Neural crest cell (in vitro differentiated cells): ENCODE measurements around the gene IQCE. TPM values are rescaled to one million over a fixed set of nuclear protein-coding genes. Genes with fewer than 3 reads are reported as not detected.
A peak's percentile ranks its signal among the peaks of the same experiment; 100 is the strongest.

Experiments used
- DNase-seq: peaks from one replicate; pipeline ENCODE4 v3.0.0; 2021; ENCODE audit warnings: low read depth, mixed read lengths, low spot score
- H3K27ac Mint-ChIP-seq: one replicate; pipeline ENCODE4 v1.8.0; 2021; ENCODE audit warnings: mild to moderate bottlenecking, mixed read lengths; ENCODE audit not compliant: unreplicated experiment
- H3K27me3 Mint-ChIP-seq: 2 replicates; pipeline ENCODE4 v1.8.0; 2021; ENCODE audit warnings: low read depth, mild to moderate bottlenecking, mixed read lengths
- H3K36me3 Mint-ChIP-seq: 2 replicates; pipeline ENCODE4 v1.8.0; 2021; ENCODE audit warnings: low read depth, mild to moderate bottlenecking, mixed read lengths
- H3K4me1 Mint-ChIP-seq: 2 replicates; pipeline ENCODE4 v1.8.0; 2021; ENCODE audit warnings: mixed read lengths
- H3K4me3 Mint-ChIP-seq: one replicate; pipeline ENCODE4 v1.8.0; 2021; ENCODE audit warnings: mild to moderate bottlenecking, mixed read lengths
- H3K9me3 Mint-ChIP-seq: 2 replicates; pipeline ENCODE4 v1.8.0; 2021; ENCODE audit warnings: mixed read lengths
- total RNA-seq: library from RNA; stranded (reverse); gene quantifications from 2 replicates; pipeline ENCODE4 v1.2.1, GENCODE V29; 2021
- TF ChIP-seq, protein P1 (sequence below): fragments of 200-600 bp; sonication (generic); conservative IDR thresholded peaks from 2 replicates; pipeline ENCODE4 v1.5.0; 2021; ENCODE audit warnings: antibody characterized with exemption, mild to moderate bottlenecking

Gene IQCE
- total RNA-seq, 1 donor from 2014 or later, result 22.4 TPM

DNA sequence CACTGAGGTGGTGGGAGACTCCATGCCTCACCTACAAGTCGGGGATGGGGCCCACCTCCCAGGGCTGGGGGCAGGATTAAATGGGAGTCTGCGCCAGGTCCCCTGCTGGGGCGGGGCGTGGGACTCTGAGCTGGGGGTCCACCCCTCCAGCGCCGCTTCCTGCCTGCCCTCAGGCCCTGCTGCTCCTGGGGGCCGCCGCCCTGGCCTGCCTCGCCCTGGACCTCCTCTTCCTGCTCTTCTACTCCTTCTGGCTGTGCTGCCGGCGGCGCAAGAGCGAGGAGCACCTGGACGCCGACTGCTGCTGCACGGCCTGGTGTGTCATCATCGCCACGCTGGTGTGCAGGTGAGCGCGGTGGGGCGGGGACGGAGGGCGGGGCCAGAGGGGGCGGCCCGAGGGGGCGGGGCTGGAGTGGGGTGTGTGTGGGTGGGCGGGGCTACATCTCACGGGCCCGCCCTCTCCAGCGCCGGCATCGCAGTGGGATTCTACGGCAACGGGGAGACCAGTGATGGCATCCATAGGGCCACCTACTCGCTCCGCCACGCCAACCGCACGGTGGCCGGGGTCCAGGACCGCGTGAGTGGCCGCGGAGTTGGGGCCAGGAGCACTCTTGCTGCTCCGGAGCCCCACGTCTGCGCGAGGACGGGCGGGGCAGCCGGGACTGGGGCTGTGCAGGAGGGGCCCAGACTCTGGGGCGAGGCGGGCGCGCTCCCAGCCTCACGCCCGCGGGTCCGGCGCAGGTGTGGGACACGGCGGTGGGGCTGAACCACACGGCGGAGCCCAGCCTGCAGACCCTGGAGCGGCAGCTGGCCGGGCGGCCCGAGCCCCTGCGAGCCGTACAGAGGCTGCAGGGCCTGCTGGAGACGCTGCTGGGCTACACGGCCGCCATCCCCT lies 88.1 kb downstream of the IQCE start:
- H3K4me1 Mint-ChIP-seq, result peaks cover 30% of the 10 kb centered on the region
- no peak overlapping the region for H3K4me3 Mint-ChIP-seq
- no peaks in the 10 kb centered on the region for H3K36me3 Mint-ChIP-seq
- H3K27me3 Mint-ChIP-seq, result no peaks in the 10 kb centered on the region
- no peaks in the 10 kb centered on the region for H3K9me3 Mint-ChIP-seq
- TF ChIP-seq, protein P1, sequence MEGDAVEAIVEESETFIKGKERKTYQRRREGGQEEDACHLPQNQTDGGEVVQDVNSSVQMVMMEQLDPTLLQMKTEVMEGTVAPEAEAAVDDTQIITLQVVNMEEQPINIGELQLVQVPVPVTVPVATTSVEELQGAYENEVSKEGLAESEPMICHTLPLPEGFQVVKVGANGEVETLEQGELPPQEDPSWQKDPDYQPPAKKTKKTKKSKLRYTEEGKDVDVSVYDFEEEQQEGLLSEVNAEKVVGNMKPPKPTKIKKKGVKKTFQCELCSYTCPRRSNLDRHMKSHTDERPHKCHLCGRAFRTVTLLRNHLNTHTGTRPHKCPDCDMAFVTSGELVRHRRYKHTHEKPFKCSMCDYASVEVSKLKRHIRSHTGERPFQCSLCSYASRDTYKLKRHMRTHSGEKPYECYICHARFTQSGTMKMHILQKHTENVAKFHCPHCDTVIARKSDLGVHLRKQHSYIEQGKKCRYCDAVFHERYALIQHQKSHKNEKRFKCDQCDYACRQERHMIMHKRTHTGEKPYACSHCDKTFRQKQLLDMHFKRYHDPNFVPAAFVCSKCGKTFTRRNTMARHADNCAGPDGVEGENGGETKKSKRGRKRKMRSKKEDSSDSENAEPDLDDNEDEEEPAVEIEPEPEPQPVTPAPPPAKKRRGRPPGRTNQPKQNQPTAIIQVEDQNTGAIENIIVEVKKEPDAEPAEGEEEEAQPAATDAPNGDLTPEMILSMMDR, result no peak
- no peak overlapping the region for H3K27ac Mint-ChIP-seq
- DNase-seq, result no peak

DNA sequence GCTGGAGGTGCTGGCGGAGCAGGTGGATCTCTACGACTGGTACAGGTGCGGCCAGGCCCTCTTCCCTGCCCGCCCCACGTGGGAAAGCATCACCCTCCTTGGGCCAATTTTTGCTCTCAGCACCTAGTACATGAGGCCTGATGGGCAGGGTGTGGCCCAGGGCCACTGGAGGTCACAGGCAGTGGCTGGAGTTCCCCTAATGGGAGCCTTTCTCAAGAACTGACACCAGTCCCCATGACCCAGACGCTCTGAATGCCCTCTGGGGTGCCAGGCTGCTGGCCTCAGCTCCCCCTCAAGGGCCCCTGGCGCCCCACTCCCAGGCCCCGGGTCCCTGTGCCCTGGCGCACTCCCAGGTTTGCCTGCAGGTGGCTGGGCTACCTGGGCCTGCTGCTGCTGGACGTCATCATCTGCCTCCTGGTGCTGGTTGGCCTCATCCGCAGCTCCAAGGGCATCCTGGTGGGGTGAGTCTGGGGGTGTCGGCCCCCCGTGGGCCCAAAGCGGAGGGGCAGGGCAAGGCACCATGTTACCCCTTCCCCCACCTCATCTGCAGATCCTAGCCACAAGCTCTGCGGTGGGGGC lies 88.9 kb downstream of the IQCE start:
- TF ChIP-seq, protein P1, result no peak
- no peak overlapping the region for H3K27ac Mint-ChIP-seq
- no peak for DNase-seq
- no peaks in the 10 kb centered on the region for H3K9me3 Mint-ChIP-seq
- no peak overlapping the region for H3K4me3 Mint-ChIP-seq
- H3K36me3 Mint-ChIP-seq, result no peaks in the 10 kb centered on the region
- H3K4me1 Mint-ChIP-seq, result peaks cover 35% of the 10 kb centered on the region
- no peaks in the 10 kb centered on the region for H3K27me3 Mint-ChIP-seq

DNA sequence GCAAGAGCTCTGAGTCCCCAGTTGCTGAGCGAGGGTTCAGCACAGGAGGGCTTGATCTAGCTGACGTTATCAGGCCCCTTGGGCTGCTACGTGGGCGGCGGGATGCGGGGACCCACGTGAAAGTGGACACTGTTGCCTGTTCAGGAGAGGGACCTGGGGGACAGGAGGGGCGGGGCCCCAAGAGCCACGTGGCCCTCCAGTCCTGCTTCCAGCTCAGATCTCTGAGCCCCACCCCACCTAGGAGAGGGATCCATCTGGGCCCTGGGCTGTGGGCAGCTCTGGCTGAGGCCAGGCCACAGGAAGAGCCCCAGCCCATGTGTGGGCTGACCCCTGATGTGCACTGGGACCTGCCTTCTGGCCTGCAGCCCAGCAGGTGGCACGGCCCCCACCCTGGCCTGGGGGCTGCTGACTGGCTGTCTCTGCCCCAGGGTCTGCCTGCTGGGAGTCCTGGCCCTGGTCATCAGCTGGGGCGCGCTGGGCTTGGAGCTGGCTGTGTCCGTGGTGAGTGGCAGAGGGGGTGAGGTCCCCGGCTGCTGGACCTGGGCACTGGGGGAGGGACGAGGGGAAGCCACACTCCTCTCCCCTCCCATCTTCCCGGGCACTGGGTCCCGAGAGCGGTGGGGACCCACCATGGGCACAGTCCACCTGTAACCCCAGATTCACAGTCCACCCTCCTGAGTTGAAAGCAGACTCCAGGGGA lies 90.5 kb downstream of the IQCE start:
- Mint-ChIP-seq H3K4me1 (peaks cover 30% of the 10 kb centered on the region), H3K27ac (no peak overlapping the region), H3K36me3 (no peaks in the 10 kb centered on the region), H3K9me3 (no peaks in the 10 kb centered on the region), H3K4me3 (no peak overlapping the region), H3K27me3 (no peaks in the 10 kb centered on the region)
- TF ChIP-seq, protein P1, result no peak
- DNase-seq, result no peak

DNA sequence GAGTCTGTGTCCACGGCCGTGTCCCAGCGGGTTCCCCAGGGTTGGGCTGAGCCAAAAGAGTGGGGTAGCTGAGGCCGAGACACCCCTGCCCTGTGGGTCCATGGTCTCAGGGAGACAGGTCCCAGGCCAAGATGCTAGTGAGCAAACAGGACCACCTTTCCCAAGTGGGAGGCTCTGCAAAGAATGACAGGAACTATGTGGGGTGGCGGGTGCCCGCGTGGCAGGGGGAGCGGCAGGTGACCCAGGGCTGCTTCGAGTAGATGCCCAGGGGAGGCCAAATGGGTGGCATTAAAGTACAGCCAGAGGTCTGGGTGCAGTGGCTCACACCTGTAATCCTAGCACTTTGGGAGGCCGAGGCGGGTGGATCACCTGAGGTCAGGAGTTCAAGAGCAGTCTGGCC lies 91.2 kb downstream of the IQCE start:
- no peak overlapping the region for H3K27ac Mint-ChIP-seq
- no peaks in the 10 kb centered on the region for H3K9me3 Mint-ChIP-seq
- no peak overlapping the region for H3K4me3 Mint-ChIP-seq
- TF ChIP-seq, protein P1, result no peak
- peaks cover 23% of the 10 kb centered on the region for H3K4me1 Mint-ChIP-seq
- no peak for DNase-seq
- H3K36me3 Mint-ChIP-seq, result no peaks in the 10 kb centered on the region
- no peaks in the 10 kb centered on the region for H3K27me3 Mint-ChIP-seq

DNA sequence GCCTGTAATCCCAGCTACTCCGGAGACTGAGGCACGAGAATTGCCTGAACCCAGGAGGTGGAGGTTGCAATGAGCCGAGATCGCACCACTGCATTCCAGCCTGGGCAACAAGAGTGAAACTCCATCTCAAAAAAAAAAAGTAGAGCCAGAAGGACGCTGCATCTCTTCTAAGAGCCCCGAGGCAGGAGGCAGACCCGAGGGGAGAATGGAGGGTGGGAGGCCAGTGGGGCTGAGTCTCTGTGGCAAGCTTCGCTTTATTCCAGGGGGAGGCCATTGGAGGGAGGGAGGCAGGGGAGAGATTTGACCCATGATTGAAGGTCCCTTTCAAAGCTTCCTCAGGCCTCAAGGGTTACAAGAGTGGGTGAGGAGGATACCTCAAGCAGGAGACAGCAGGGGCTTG lies 91.7 kb downstream of the IQCE start:
- Mint-ChIP-seq H3K4me1 (peaks cover 18% of the 10 kb centered on the region), H3K9me3 (no peaks in the 10 kb centered on the region), H3K4me3 (no peak overlapping the region), H3K36me3 (no peaks in the 10 kb centered on the region), H3K27ac (peak overlapping the region; percentile 81), H3K27me3 (no peaks in the 10 kb centered on the region)
- no peak for DNase-seq
- TF ChIP-seq, protein P1, result no peak
